GM12878 (cell line): Measurements from ENCODE around the gene UBE2I. TPM values are rescaled to one million over a fixed set of nuclear protein-coding genes. Genes with fewer than 3 reads are reported as not detected.

Experiments used
- CBFB ChIP-seq: IDR thresholded peaks from 2 replicates; pipeline ENCODE4 v1.6.1; 2016; ENCODE audit warnings: antibody characterized with exemption, low read depth
- CHD1 ChIP-seq: IDR thresholded peaks from 2 replicates; pipeline ENCODE4 v1.6.1; 2012; ENCODE audit warnings: low read depth, low read length, improper control_type of control experiment
- EP300 ChIP-seq, 2 experiments: fragments of 150-350 bp in 1 of 2; IDR thresholded peaks; 2 replicates each; pipeline ENCODE4 v1.6.1; 2011 to 2012; ENCODE audit warnings: low read depth in 2 of 2, low read length in 2 of 2, borderline replicate concordance in 1 of 2, improper control_type of control experiment in 1 of 2, inconsistent platforms in 1 of 2; ENCODE audit not compliant: control insufficient read depth in 1 of 2
- FOXK2 ChIP-seq: fragments of 450-650 bp; IDR thresholded peaks from 2 replicates; pipeline ENCODE4 v1.6.1; 2017; ENCODE audit warnings: mild to moderate bottlenecking, moderate library complexity
- FOXM1 ChIP-seq: IDR thresholded peaks from 2 replicates; pipeline ENCODE4 v1.6.1; 2012; ENCODE audit warnings: low read depth, mild to moderate bottlenecking, inconsistent platforms, low read length, moderate library complexity
- GATAD2B ChIP-seq: fragments of 450-650 bp; conservative IDR thresholded peaks from 2 replicates; pipeline ENCODE4 v1.6.1; 2017; ENCODE audit warnings: low read depth, mild to moderate bottlenecking, moderate library complexity
- HDAC2 ChIP-seq: fragments of 200-600 bp; sonication (generic); IDR thresholded peaks from 2 replicates; pipeline ENCODE4 v1.6.1; 2017
- HDGF ChIP-seq: fragments of 450-650 bp; IDR thresholded peaks from 2 replicates; pipeline ENCODE4 v1.6.1; 2016; ENCODE audit warnings: antibody characterized with exemption
- LARP7 ChIP-seq: fragments of 450-650 bp; IDR thresholded peaks from 2 replicates; pipeline ENCODE4 v1.6.1; 2017; ENCODE audit warnings: mild to moderate bottlenecking
- MEF2A ChIP-seq: IDR thresholded peaks from 2 replicates; pipeline ENCODE4 v1.6.1; 2011; ENCODE audit warnings: low read depth, mild to moderate bottlenecking, low read length, moderate library complexity; ENCODE audit not compliant: insufficient read depth
- MTA3 ChIP-seq: IDR thresholded peaks from 2 replicates; pipeline ENCODE4 v1.6.1; 2012; ENCODE audit warnings: low read length, inconsistent platforms, borderline replicate concordance
- NFYA ChIP-seq: IDR thresholded peaks from 2 replicates; pipeline ENCODE4 v1.6.1; 2011; ENCODE audit warnings: low read depth, mild to moderate bottlenecking, low read length, improper control_type of control experiment, borderline replicate concordance
- RBBP5 ChIP-seq: fragments of 200-600 bp; sonication (generic); conservative IDR thresholded peaks from 2 replicates; pipeline ENCODE4 v1.6.1; 2016
- SIN3A ChIP-seq: IDR thresholded peaks from 2 replicates; pipeline ENCODE4 v1.6.1; 2012; ENCODE audit warnings: low read depth, low read length, improper control_type of control experiment
- STAT1 ChIP-seq: fragments of 450-650 bp; conservative IDR thresholded peaks from 2 replicates; pipeline ENCODE4 v1.6.1; 2014; ENCODE audit warnings: antibody characterized with exemption, mild to moderate bottlenecking
- TCF7 ChIP-seq: IDR thresholded peaks from 2 replicates; pipeline ENCODE4 v1.6.1; 2014; ENCODE audit warnings: antibody characterized with exemption, borderline replicate concordance
- WRNIP1 ChIP-seq: IDR thresholded peaks from 2 replicates; pipeline ENCODE4 v1.6.1; 2011; ENCODE audit warnings: low read depth, low read length, improper control_type of control experiment, borderline replicate concordance
- ZBTB40 ChIP-seq: fragments of 450-650 bp; IDR thresholded peaks from 2 replicates; pipeline ENCODE4 v1.6.1; 2016; ENCODE audit warnings: mild to moderate bottlenecking, moderate library complexity, borderline replicate concordance
- polyA plus RNA-seq, 11 experiments: library from polyadenylated mRNA; depleted of rRNA in 4 of 11; unstranded in 6 of 11; stranded (reverse) in 5 of 11; fragments of >200 nt; fragmentation: Nextera tagmentation in 4 of 11; fragmentation: Illumina TruSeq in 1 of 11; extraction: Ambion mirVana in 4 of 11; extraction: Trizol in 1 of 11; gene quantifications; 1 replicate in 1 of 11; 2 replicates in 10 of 11; pipeline versions ENCODE4 v1.2.1 to v1.2.3, GENCODE V29; 2011 to 2016; ENCODE audit warnings: inconsistent platforms in 2 of 11, missing spikeins in 2 of 11, low read depth in 1 of 11
- total RNA-seq, 4 experiments: library from RNA; depleted of rRNA in 3 of 4; stranded (reverse); fragments of >200 nt in 3 of 4; fragmentation: Illumina TruSeq in 1 of 4; extraction: Trizol in 1 of 4; gene quantifications; 2 replicates each; pipeline versions ENCODE4 v1.2.1 to v1.2.3, GENCODE V29; 2013 to 2021
- TF ChIP-seq, protein P1 (sequence below): fragments of 450-650 bp; IDR thresholded peaks from 2 replicates; pipeline ENCODE4 v1.6.1; 2016; ENCODE audit warnings: mild to moderate bottlenecking
- TF ChIP-seq, protein P2 (sequence below): fragments of 450-650 bp; IDR thresholded peaks from 2 replicates; pipeline ENCODE4 v1.6.1; 2017; ENCODE audit warnings: mild to moderate bottlenecking, moderate library complexity

UBE2I gene
- total and polyA plus RNA-seq, 10 of the 15 experiments (the other 5 are each of a cell fraction or from before 2014, with no cell fraction given), result 47.5 to 243 (median 194) TPM

- TF ChIP-seq, protein P1, sequence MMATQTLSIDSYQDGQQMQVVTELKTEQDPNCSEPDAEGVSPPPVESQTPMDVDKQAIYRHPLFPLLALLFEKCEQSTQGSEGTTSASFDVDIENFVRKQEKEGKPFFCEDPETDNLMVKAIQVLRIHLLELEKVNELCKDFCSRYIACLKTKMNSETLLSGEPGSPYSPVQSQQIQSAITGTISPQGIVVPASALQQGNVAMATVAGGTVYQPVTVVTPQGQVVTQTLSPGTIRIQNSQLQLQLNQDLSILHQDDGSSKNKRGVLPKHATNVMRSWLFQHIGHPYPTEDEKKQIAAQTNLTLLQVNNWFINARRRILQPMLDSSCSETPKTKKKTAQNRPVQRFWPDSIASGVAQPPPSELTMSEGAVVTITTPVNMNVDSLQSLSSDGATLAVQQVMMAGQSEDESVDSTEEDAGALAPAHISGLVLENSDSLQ, result no peak
- peak; percentile 50; the same call in 1 of the 2 replicates for TF ChIP-seq GATAD2B
- TF ChIP-seq HDGF, result no peak
- no peak for TF ChIP-seq FOXM1
- TF ChIP-seq WRNIP1, result no peak
- no peak for TF ChIP-seq HDAC2
- TF ChIP-seq NFYA, result no peak
- no peak for TF ChIP-seq MTA3
- TF ChIP-seq MEF2A, result no peak
- TF ChIP-seq ZBTB40, result no peak
- no peak for TF ChIP-seq SIN3A
- no peak for TF ChIP-seq STAT1
- no peak for TF ChIP-seq RBBP5
- TF ChIP-seq FOXK2, result no peak
- no peak for TF ChIP-seq LARP7
- no peak for TF ChIP-seq EP300 (IDR thresholded peaks at IDR 0.05; ENCODE audit: borderline replicate concordance in 1 of 2, control insufficient read depth in 1 of 2, low read depth in 2 of 2, low read length in 2 of 2)
- TF ChIP-seq, protein P2, sequence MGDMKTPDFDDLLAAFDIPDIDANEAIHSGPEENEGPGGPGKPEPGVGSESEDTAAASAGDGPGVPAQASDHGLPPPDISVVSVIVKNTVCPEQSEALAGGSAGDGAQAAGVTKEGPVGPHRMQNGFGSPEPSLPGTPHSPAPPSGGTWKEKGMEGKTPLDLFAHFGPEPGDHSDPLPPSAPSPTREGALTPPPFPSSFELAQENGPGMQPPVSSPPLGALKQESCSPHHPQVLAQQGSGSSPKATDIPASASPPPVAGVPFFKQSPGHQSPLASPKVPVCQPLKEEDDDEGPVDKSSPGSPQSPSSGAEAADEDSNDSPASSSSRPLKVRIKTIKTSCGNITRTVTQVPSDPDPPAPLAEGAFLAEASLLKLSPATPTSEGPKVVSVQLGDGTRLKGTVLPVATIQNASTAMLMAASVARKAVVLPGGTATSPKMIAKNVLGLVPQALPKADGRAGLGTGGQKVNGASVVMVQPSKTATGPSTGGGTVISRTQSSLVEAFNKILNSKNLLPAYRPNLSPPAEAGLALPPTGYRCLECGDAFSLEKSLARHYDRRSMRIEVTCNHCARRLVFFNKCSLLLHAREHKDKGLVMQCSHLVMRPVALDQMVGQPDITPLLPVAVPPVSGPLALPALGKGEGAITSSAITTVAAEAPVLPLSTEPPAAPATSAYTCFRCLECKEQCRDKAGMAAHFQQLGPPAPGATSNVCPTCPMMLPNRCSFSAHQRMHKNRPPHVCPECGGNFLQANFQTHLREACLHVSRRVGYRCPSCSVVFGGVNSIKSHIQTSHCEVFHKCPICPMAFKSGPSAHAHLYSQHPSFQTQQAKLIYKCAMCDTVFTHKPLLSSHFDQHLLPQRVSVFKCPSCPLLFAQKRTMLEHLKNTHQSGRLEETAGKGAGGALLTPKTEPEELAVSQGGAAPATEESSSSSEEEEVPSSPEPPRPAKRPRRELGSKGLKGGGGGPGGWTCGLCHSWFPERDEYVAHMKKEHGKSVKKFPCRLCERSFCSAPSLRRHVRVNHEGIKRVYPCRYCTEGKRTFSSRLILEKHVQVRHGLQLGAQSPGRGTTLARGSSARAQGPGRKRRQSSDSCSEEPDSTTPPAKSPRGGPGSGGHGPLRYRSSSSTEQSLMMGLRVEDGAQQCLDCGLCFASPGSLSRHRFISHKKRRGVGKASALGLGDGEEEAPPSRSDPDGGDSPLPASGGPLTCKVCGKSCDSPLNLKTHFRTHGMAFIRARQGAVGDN, result no peak
- no peak for TF ChIP-seq CBFB
- no peak for TF ChIP-seq CHD1
- no peak for TF ChIP-seq TCF7
These were observed 8.6 kb upstream of the UBE2I start (continued) for GRCh38 chr16:1300664-1301476.
